ENCODE results near the gene AKR1C4. TPM values are rescaled to one million over a fixed set of nuclear protein-coding genes. Genes with fewer than 3 reads are reported as not detected.

Gene AKR1C4
- total and polyA plus RNA-seq, 7 donors: not detected

DNA sequence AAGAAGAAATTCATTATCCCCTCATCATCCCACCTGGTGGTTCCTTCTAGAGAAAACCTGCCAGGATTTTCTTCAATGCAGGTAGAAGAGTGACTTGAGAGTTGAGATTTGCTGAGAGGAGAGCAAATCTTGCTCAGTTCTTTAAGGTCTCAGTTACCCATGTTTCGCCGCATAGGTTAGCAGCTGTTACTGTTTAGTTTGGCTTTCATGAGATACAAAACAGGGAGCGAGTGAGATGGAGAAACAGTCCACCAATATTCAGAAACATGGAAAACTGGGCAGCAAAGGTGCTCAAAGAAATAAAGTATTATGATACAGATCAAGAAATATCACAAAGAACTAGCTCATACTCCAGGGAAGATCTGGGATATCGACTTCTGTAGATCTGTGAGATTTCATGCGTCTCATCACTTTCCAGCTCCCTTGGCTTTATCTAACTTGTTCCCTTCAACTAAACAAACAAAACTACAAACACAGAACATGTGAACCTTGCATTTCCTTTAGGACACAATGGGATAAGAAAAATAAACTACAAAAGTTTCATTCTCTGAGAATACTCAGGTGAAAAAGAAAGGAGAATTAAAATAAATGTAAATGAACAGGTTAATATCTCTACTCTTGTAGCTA, 63.4 kb downstream of the AKR1C4 start:
- no peaks in the 10 kb centered on the region for H3K36me3 ChIP-seq (ENCODE audit: insufficient read depth in 1 of 2, low read depth in 1 of 2)
- H3K27me3 ChIP-seq (ENCODE audit: insufficient read depth in 3 of 3, low read length in 2 of 3): no peaks in the 10 kb centered on the region
- no peaks in the 10 kb centered on the region for H3K4me1 ChIP-seq
- TF ChIP-seq, protein P1, sequence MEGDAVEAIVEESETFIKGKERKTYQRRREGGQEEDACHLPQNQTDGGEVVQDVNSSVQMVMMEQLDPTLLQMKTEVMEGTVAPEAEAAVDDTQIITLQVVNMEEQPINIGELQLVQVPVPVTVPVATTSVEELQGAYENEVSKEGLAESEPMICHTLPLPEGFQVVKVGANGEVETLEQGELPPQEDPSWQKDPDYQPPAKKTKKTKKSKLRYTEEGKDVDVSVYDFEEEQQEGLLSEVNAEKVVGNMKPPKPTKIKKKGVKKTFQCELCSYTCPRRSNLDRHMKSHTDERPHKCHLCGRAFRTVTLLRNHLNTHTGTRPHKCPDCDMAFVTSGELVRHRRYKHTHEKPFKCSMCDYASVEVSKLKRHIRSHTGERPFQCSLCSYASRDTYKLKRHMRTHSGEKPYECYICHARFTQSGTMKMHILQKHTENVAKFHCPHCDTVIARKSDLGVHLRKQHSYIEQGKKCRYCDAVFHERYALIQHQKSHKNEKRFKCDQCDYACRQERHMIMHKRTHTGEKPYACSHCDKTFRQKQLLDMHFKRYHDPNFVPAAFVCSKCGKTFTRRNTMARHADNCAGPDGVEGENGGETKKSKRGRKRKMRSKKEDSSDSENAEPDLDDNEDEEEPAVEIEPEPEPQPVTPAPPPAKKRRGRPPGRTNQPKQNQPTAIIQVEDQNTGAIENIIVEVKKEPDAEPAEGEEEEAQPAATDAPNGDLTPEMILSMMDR (IDR thresholded peaks at IDR 0.05): no peak
- H3K4me3 ChIP-seq: no peak overlapping the region
- H3K9me3 ChIP-seq: peaks cover 3% of the 10 kb centered on the region
- 69 to 73% (median 70%) methylated on average over 5 of the region's 5 CpGs for WGBS, 3 donors
- intact Hi-C loops (cut with DNase I): no loop called here
- DNase-seq (no peak), ATAC-seq (no peak)
- no peak overlapping the region for H3K27ac ChIP-seq

DNA sequence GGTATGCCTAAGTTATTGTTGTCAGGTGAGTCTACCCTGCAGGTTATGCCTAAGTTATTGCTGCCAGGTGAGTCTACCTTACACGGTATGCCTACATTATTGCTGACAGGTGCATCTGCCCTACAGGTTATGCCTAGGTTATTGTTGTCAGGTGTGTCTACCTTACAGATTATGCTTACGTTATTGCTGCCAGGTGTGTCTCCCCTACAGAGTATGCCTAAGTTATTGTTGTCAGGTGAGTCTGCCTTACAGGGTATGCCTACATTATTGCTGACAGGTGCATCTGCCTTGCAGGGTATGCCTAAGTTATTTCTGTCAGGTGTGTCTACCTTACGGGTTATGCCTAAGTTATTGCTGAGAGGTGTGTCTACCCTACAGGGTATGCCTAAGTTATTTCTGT, 64.2 kb downstream of the AKR1C4 start:
- Histone ChIP-seq H3K4me1 (no peaks in the 10 kb centered on the region), H3K27ac (no peak overlapping the region), H3K9me3 (peaks cover 4% of the 10 kb centered on the region), H3K4me3 (no peak overlapping the region), H3K27me3 (ENCODE audit: insufficient read depth in 3 of 3, low read length in 2 of 3) (no peaks in the 10 kb centered on the region), H3K36me3 (ENCODE audit: insufficient read depth in 1 of 2, low read depth in 1 of 2) (no peaks in the 10 kb centered on the region)
- DNase-seq (no peak), ATAC-seq (no peak)
- TF ChIP-seq, protein P1 (IDR thresholded peaks at IDR 0.05): no peak
- intact Hi-C loops (cut with DNase I): no loop called here
- 91 to 93% (median 91%) methylated on average over 3 of the region's 3 CpGs for WGBS, 3 donors

DNA sequence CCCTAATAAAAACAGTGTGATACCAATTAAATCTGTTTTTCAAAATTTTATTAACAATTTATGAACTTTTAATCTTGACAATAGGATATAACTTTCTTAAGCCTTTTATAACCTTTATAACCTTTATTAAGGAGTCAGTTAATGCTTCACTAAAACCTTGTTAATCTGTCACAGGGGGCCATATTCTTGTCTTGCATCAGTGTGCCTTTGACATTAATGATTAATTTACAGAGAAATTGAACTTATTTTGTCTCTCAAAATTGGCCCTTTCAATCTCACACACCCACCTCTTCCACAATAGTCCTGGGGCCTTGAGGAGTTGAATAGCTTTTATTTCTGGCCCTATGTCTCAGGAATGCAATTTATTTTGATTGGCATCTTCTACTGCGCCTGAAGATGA, 68.5 kb downstream of the AKR1C4 start:
- TF ChIP-seq, protein P1 (IDR thresholded peaks at IDR 0.05): no peak
- no peak for ATAC-seq
- no peaks in the 10 kb centered on the region for H3K27me3 ChIP-seq (ENCODE audit: insufficient read depth in 3 of 3, low read length in 2 of 3)
- no peak for DNase-seq
- no peak overlapping the region for H3K27ac ChIP-seq
- no peaks in the 10 kb centered on the region for H3K4me1 ChIP-seq
- 76 to 83% (median 81%) methylated on average over 1 of the region's 1 CpG for WGBS, 3 donors
- intact Hi-C loops (cut with DNase I): no loop called here
- H3K4me3 ChIP-seq: no peak overlapping the region
- no peaks in the 10 kb centered on the region for H3K36me3 ChIP-seq (ENCODE audit: insufficient read depth in 1 of 2, low read depth in 1 of 2)
- H3K9me3 ChIP-seq: peaks cover 20% of the 10 kb centered on the region

DNA sequence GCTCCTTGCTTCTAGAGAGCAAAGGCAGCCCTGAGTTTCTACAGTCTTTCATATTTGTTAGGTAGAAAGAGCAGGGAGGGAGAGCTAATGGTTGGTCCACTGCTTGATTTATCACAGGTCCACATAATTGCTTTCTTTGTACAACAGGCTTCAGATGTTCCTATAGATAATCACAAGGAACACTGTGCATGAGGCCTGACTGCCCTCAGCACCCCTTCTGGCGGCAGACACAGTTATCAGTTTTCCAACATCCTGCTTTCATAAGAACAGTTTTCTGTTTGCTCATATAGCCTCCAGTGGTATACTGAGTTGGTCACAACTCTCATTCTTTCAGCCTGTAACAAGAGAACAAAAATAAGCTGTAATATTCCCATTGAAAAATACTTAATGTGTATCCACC, 69.7 kb downstream of the AKR1C4 start:
- H3K4me3 ChIP-seq: no peak overlapping the region
- H3K9me3 ChIP-seq: peaks cover 20% of the 10 kb centered on the region
- H3K27ac ChIP-seq: no peak overlapping the region
- DNase-seq (no peak), ATAC-seq (no peak)
- intact Hi-C loops (cut with DNase I): no loop called here
- no peaks in the 10 kb centered on the region for H3K4me1 ChIP-seq
- no peaks in the 10 kb centered on the region for H3K27me3 ChIP-seq (ENCODE audit: insufficient read depth in 3 of 3, low read length in 2 of 3)
- no peaks in the 10 kb centered on the region for H3K36me3 ChIP-seq (ENCODE audit: insufficient read depth in 1 of 2, low read depth in 1 of 2)
- TF ChIP-seq, protein P1 (IDR thresholded peaks at IDR 0.05): no peak
- 40 to 86% (median 56%) methylated on average over 1 of the region's 1 CpG for WGBS, 3 donors

DNA sequence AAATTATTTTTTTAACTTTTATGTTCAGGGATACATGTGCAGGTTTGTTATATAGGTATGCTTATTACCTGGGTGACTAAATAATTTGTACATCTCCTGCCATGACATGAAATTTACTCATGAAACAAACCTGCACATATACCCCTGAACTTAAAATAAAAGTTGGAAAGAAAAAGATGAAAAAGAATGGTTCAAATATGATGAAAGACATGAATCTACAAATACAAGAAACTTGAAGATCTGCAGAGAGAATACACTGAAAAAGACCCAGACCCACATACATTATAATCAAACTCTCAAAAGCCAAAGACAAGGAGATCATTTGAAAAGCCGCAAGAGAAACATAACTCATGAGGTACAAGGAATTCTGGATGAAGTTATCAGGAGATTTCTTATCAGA, 70.2 kb downstream of the AKR1C4 start:
- DNase-seq (no peak), ATAC-seq (no peak)
- Histone ChIP-seq H3K9me3 (peaks cover 20% of the 10 kb centered on the region), H3K4me3 (no peak overlapping the region), H3K27me3 (ENCODE audit: insufficient read depth in 3 of 3, low read length in 2 of 3) (no peaks in the 10 kb centered on the region), H3K36me3 (ENCODE audit: insufficient read depth in 1 of 2, low read depth in 1 of 2) (no peaks in the 10 kb centered on the region), H3K4me1 (no peaks in the 10 kb centered on the region), H3K27ac (no peak overlapping the region)
- intact Hi-C loops (cut with DNase I): no loop called here
- WGBS, 3 donors: 97 to 100% (median 100%) methylated on average over 1 of the region's 1 CpG
- TF ChIP-seq, protein P1 (IDR thresholded peaks at IDR 0.05): no peak
